ENCODE data around the gene CFAP74.

Gene CFAP74

GRCh38 chr1:1973716-1974642, 29.6 kb downstream of the CFAP74 start:
- TF ChIP-seq MAX (IDR thresholded peaks at IDR 0.05), result no peak
- no peak for TF ChIP-seq TEAD4 (IDR thresholded peaks at IDR 0.05)
- TF ChIP-seq FOXM1 (IDR thresholded peaks at IDR 0.05; ENCODE audit: borderline replicate concordance, low read depth), result no peak
- no peak for TF ChIP-seq EGR1 (IDR thresholded peaks at IDR 0.05)
- TF ChIP-seq EP300 (IDR thresholded peaks at IDR 0.05; ENCODE audit: borderline replicate concordance), result no peak
- no peak for TF ChIP-seq ZBTB7A (IDR thresholded peaks at IDR 0.05; ENCODE audit: low read depth)
- TF ChIP-seq YY1 (IDR thresholded peaks at IDR 0.05; ENCODE audit: low read depth), result no peak
- no peak for TF ChIP-seq CEBPB (IDR thresholded peaks at IDR 0.05)
- no peak for TF ChIP-seq NFIC (IDR thresholded peaks at IDR 0.05)
- TF ChIP-seq TAF1 (IDR thresholded peaks at IDR 0.05; ENCODE audit: low read depth), result no peak
- no peak for TF ChIP-seq REST (IDR thresholded peaks at IDR 0.05; ENCODE audit: low read depth)
- no peak for TF ChIP-seq CREB1 (IDR thresholded peaks at IDR 0.05; ENCODE audit: low read depth)
- TF ChIP-seq TCF12 (IDR thresholded peaks at IDR 0.05; ENCODE audit: low read depth), result no peak

GRCh38 chr1:1972976-1973715, 30.4 kb downstream of the CFAP74 start:
- TF ChIP-seq NFIC (IDR thresholded peaks at IDR 0.05) (no peak), CREB1 (IDR thresholded peaks at IDR 0.05; ENCODE audit: low read depth) (no peak), MAX (IDR thresholded peaks at IDR 0.05) (no peak), ZBTB7A (IDR thresholded peaks at IDR 0.05; ENCODE audit: low read depth) (no peak), REST (IDR thresholded peaks at IDR 0.05; ENCODE audit: low read depth) (no peak)

- TF ChIP-seq RAD21 (IDR thresholded peaks at IDR 0.05; ENCODE audit: low read depth) (no peak), TAF1 (IDR thresholded peaks at IDR 0.05; ENCODE audit: low read depth) (no peak), CEBPB (IDR thresholded peaks at IDR 0.05) (no peak), EP300 (IDR thresholded peaks at IDR 0.05; ENCODE audit: borderline replicate concordance) (no peak), EGR1 (IDR thresholded peaks at IDR 0.05) (no peak), TEAD4 (IDR thresholded peaks at IDR 0.05) (no peak), ZBTB7A (IDR thresholded peaks at IDR 0.05; ENCODE audit: low read depth) (no peak), MAX (IDR thresholded peaks at IDR 0.05) (no peak), USF1 (IDR thresholded peaks at IDR 0.05) (no peak), TCF12 (IDR thresholded peaks at IDR 0.05; ENCODE audit: low read depth) (no peak)
Measured at GRCh38 chr1:1971688-1972087, 31.9 kb downstream of the CFAP74 start.

GRCh38 chr1:1971017-1971416, 32.6 kb downstream of the CFAP74 start:
- TF ChIP-seq MAX (IDR thresholded peaks at IDR 0.05) (no peak), EGR1 (IDR thresholded peaks at IDR 0.05) (no peak), NFIC (IDR thresholded peaks at IDR 0.05) (no peak), YY1 (IDR thresholded peaks at IDR 0.05; ENCODE audit: low read depth) (no peak), USF1 (IDR thresholded peaks at IDR 0.05) (no peak), RAD21 (IDR thresholded peaks at IDR 0.05; ENCODE audit: low read depth) (no peak)

- TF ChIP-seq EP300 (IDR thresholded peaks at IDR 0.05; ENCODE audit: borderline replicate concordance) (no peak), FOXM1 (IDR thresholded peaks at IDR 0.05; ENCODE audit: borderline replicate concordance, low read depth) (no peak), RAD21 (IDR thresholded peaks at IDR 0.05; ENCODE audit: low read depth) (no peak), YY1 (IDR thresholded peaks at IDR 0.05; ENCODE audit: low read depth) (no peak), MAX (IDR thresholded peaks at IDR 0.05) (no peak), CEBPB (IDR thresholded peaks at IDR 0.05) (no peak), CREB1 (IDR thresholded peaks at IDR 0.05; ENCODE audit: low read depth) (no peak), ZBTB7A (IDR thresholded peaks at IDR 0.05; ENCODE audit: low read depth) (no peak), REST (IDR thresholded peaks at IDR 0.05; ENCODE audit: low read depth) (no peak), TAF1 (IDR thresholded peaks at IDR 0.05; ENCODE audit: low read depth) (no peak), USF1 (IDR thresholded peaks at IDR 0.05) (no peak), EGR1 (IDR thresholded peaks at IDR 0.05) (no peak), TEAD4 (IDR thresholded peaks at IDR 0.05) (no peak), NFIC (IDR thresholded peaks at IDR 0.05) (no peak), TCF12 (IDR thresholded peaks at IDR 0.05; ENCODE audit: low read depth) (no peak)
Measured at GRCh38 chr1:1969953-1970716, 33.5 kb downstream of the CFAP74 start.
